Loucy (cell line): ENCODE data around the gene NBEA.
"Not testable (repeated sequence)": the region's sequence is repeated elsewhere in the genome, so short reads cannot be mapped to it uniquely, and the experiment has no call there.

Source experiments
- H2AFZ ChIP-seq: fragments of 200-600 bp; sonication (generic); 2 replicates; pipeline ENCODE4 v1.6.0; 2016; ENCODE audit warnings: antibody characterized with exemption, mild to moderate bottlenecking, low read length, moderate library complexity
- H3F3A ChIP-seq: fragments of 200-600 bp; 2 replicates; pipeline ENCODE4 v1.6.0; 2016; ENCODE audit warnings: antibody characterized with exemption, low read depth, mild to moderate bottlenecking
- H3K27me3 ChIP-seq: fragments of 200-600 bp; sonication (generic); 2 replicates; pipeline ENCODE4 v1.6.1; 2014; ENCODE audit warnings: low read length, mild to moderate bottlenecking; ENCODE audit not compliant: insufficient read depth, poor library complexity, severe bottlenecking
- H3K36me3 ChIP-seq: fragments of 200-600 bp; sonication (generic); 2 replicates; pipeline ENCODE4 v1.6.1; 2016; ENCODE audit warnings: low read length; ENCODE audit not compliant: insufficient read depth
- H3K4me1 ChIP-seq: fragments of 200-600 bp; sonication (generic); 2 replicates; pipeline ENCODE4 v1.5.1; 2014; ENCODE audit warnings: low read length, mild to moderate bottlenecking; ENCODE audit not compliant: insufficient read depth, poor library complexity, severe bottlenecking
- H3K4me2 ChIP-seq: fragments of 200-600 bp; sonication (generic); 2 replicates; pipeline ENCODE4 v1.6.0; 2014; ENCODE audit warnings: antibody characterized with exemption, low read length, low read depth, mild to moderate bottlenecking; ENCODE audit not compliant: poor library complexity, severe bottlenecking
- H3K4me3 ChIP-seq: fragments of 200-600 bp; sonication (generic); 2 replicates; pipeline ENCODE4 v1.5.1; 2014; ENCODE audit warnings: low read length, mild to moderate bottlenecking, mixed read lengths; ENCODE audit not compliant: poor library complexity, severe bottlenecking
- H3K79me2 ChIP-seq: fragments of 200-600 bp; sonication (generic); 2 replicates; pipeline ENCODE4 v1.6.1; 2014; ENCODE audit warnings: low read length; ENCODE audit not compliant: insufficient read depth
- H3K9ac ChIP-seq: fragments of 200-600 bp; sonication (generic); 2 replicates; pipeline ENCODE4 v1.6.0; 2014; ENCODE audit warnings: mild to moderate bottlenecking, low read depth, low read length, moderate library complexity; ENCODE audit not compliant: poor library complexity, severe bottlenecking
- H3K9me2 ChIP-seq: fragments of 200-600 bp; sonication (generic); replicated peaks from 2 replicates; pipeline ENCODE4 v1.6.1; 2016; ENCODE audit warnings: low read depth, low read length, mixed read lengths
- H3K9me3 ChIP-seq: fragments of 200-600 bp; sonication (generic); 2 replicates; pipeline ENCODE4 v1.6.1; 2014; ENCODE audit warnings: mild to moderate bottlenecking, antibody characterized with exemption, low read length, low read depth; ENCODE audit not compliant: insufficient read depth
- H4K20me1 ChIP-seq: fragments of 200-600 bp; sonication (generic); 2 replicates; pipeline ENCODE4 v1.6.0; 2014; ENCODE audit warnings: antibody characterized with exemption, low read length, mild to moderate bottlenecking; ENCODE audit not compliant: insufficient read depth, poor library complexity, severe bottlenecking
- EZH2phosphoT487 ChIP-seq: fragments of 200-600 bp; IDR thresholded peaks from 2 replicates; pipeline ENCODE4 v1.6.1; 2018; ENCODE audit warnings: antibody characterized with exemption, mild to moderate bottlenecking, moderate library complexity, borderline replicate concordance
- TF ChIP-seq, protein P1 (sequence below): fragments of 200-600 bp; sonication (generic); conservative IDR thresholded peaks from 2 replicates; pipeline ENCODE4 v1.5.1; 2014; ENCODE audit warnings: mild to moderate bottlenecking, antibody characterized with exemption, low read length

Gene NBEA

DNA sequence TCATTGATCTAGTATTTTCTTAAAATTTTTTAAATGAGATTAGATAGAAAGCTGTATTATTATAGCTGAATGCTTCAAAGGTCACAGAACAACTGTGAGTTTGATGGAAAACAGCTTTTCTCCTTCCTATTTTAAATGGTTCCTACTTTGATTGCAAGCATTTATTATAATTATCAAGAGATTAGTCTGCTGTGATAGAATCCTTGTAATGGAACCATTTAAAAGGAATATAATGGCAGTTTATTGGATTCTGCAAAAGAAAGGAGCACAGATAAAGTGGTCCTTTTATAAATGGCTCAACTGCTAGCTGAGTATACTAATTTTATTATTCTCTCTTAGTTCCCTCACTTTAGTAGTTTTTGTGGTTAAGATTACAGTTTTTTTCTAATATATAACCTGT lies 447.5 kb downstream of the NBEA start:
- Histone ChIP-seq H3K36me3 (no peaks in the 10 kb centered on the region), H3K79me2 (no peaks in the 10 kb centered on the region), H3K4me2 (no peak overlapping the region), H4K20me1 (no peaks in the 10 kb centered on the region), H3K9ac (no peak overlapping the region), H3K4me1 (peaks cover 6% of the 10 kb centered on the region), H2AFZ (no peak overlapping the region), H3K27me3 (no peaks in the 10 kb centered on the region), H3K9me2 (no peaks in the 10 kb centered on the region), H3K4me3 (no peak overlapping the region), H3K9me3 (no peaks in the 10 kb centered on the region), H3F3A (no peaks in the 10 kb centered on the region)
- TF ChIP-seq, protein P1, sequence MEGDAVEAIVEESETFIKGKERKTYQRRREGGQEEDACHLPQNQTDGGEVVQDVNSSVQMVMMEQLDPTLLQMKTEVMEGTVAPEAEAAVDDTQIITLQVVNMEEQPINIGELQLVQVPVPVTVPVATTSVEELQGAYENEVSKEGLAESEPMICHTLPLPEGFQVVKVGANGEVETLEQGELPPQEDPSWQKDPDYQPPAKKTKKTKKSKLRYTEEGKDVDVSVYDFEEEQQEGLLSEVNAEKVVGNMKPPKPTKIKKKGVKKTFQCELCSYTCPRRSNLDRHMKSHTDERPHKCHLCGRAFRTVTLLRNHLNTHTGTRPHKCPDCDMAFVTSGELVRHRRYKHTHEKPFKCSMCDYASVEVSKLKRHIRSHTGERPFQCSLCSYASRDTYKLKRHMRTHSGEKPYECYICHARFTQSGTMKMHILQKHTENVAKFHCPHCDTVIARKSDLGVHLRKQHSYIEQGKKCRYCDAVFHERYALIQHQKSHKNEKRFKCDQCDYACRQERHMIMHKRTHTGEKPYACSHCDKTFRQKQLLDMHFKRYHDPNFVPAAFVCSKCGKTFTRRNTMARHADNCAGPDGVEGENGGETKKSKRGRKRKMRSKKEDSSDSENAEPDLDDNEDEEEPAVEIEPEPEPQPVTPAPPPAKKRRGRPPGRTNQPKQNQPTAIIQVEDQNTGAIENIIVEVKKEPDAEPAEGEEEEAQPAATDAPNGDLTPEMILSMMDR, result no peak
- TF ChIP-seq EZH2phosphoT487, result no peak

DNA sequence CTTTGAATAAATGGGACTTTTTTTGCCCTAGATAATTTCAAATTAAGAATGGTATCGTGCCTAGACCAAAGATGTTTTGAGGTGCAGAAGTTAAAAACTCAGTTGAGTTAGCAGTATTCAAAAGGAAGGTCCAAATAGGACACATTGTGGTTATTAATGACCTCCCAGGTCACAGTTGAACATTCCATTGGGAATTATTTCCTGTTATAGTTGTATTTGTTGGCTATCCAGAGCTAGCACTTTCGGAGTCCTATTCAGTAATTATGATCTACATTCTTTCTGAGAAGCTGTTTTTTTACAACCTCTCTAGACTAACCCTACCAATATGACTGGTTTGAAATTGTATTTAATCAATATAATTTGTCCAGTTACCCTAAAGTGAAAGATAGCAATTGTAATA lies 450.7 kb downstream of the NBEA start:
- no peaks in the 10 kb centered on the region for H4K20me1 ChIP-seq
- no peak overlapping the region for H3K9ac ChIP-seq
- TF ChIP-seq, protein P1, result no peak
- no peak overlapping the region for H3K4me3 ChIP-seq
- no peak overlapping the region; the same call in 1 of the 2 replicates for H2AFZ ChIP-seq
- no peaks in the 10 kb centered on the region for H3K79me2 ChIP-seq
- no peaks in the 10 kb centered on the region for H3K9me3 ChIP-seq
- H3F3A ChIP-seq, result no peaks in the 10 kb centered on the region
- H3K4me1 ChIP-seq, result peaks cover 6% of the 10 kb centered on the region
- H3K4me2 ChIP-seq, result no peak overlapping the region
- H3K27me3 ChIP-seq, result no peaks in the 10 kb centered on the region
- H3K9me2 ChIP-seq, result no peaks in the 10 kb centered on the region
- no peaks in the 10 kb centered on the region for H3K36me3 ChIP-seq

DNA sequence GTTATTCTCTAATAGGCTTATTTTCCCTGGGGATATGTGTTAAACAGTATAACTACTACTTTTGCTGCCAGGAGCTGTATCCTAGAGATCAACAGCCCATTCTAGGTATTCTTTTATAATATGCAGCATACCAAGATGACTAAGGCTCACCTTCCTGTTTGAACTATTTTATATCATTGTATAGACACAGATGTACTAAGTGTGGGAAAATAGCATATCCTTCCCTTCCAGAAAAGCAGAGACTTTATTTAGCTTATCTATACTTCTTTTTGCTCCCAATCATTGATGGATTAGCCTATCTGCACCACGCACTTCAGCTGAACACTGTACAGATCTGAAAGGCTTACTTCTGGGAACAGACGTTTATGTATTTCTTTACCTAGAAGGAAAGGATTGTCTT lies 451.8 kb downstream of the NBEA start:
- Histone ChIP-seq H2AFZ (no peak overlapping the region), H4K20me1 (no peaks in the 10 kb centered on the region), H3K9ac (no peak overlapping the region), H3K4me3 (no peak overlapping the region), H3K27me3 (no peaks in the 10 kb centered on the region), H3F3A (no peaks in the 10 kb centered on the region), H3K4me2 (no peak overlapping the region), H3K79me2 (no peaks in the 10 kb centered on the region), H3K9me3 (no peaks in the 10 kb centered on the region), H3K9me2 (no peaks in the 10 kb centered on the region), H3K4me1 (peaks cover 6% of the 10 kb centered on the region), H3K36me3 (no peaks in the 10 kb centered on the region)
- TF ChIP-seq, protein P1, result no peak
- TF ChIP-seq EZH2phosphoT487, result no peak

DNA sequence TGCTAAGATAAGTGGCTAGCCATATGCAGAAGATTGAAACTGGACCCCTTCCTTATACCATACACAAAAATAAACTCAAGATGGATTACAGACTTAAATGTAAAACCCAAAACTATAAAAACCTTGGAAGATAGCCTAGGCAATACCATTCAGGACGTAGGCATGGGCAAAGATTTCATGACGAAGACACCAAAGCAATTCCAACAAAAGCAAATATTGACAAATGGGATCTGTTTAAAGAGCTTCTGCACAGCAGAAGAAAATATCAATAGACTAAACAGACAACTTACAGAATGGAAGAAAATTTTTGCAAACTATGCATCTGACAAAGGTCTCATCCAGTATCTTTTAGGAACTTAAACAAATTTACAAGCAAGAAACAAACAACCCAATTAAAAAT lies 466.2 kb downstream of the NBEA start:
- not testable (repeated sequence) for H3K79me2 ChIP-seq, H3K27me3 ChIP-seq, H2AFZ ChIP-seq, H3K4me1 ChIP-seq, H3K36me3 ChIP-seq, H3K4me2 ChIP-seq, H3K9ac ChIP-seq, H3K4me3 ChIP-seq, H3F3A ChIP-seq, H3K9me2 ChIP-seq, H3K9me3 ChIP-seq, H4K20me1 ChIP-seq
